DOHH2 (cell line): ENCODE data around the gene IAPP.

Experiments used
- H3F3A ChIP-seq: fragments of 200-600 bp; sonication (generic), shearing (Covaris generic); 2 replicates; pipeline ENCODE4 v1.6.0; 2016; ENCODE audit warnings: antibody characterized with exemption, mild to moderate bottlenecking; ENCODE audit not compliant: control insufficient read depth, insufficient read depth
- H3K27ac ChIP-seq: fragments of 200-600 bp; sonication (generic); 2 replicates; pipeline ENCODE4 v1.5.1; 2014; ENCODE audit warnings: low read depth, mild to moderate bottlenecking, low read length, moderate library complexity
- H3K27me3 ChIP-seq: fragments of 200-600 bp; sonication (generic); 2 replicates; pipeline ENCODE4 v1.6.1; 2014; ENCODE audit warnings: mild to moderate bottlenecking, low read length, mixed read lengths; ENCODE audit not compliant: control insufficient read depth
- H3K36me3 ChIP-seq: fragments of 200-600 bp; sonication (generic); 2 replicates; pipeline ENCODE4 v1.6.1; 2014; ENCODE audit warnings: mild to moderate bottlenecking, low read length, moderate library complexity, mixed read lengths; ENCODE audit not compliant: control insufficient read depth
- H3K4me1 ChIP-seq: fragments of 200-600 bp; sonication (generic); 2 replicates; pipeline ENCODE4 v1.6.1; 2014; ENCODE audit warnings: mild to moderate bottlenecking, low read length, mixed read lengths; ENCODE audit not compliant: control insufficient read depth
- H3K4me2 ChIP-seq: fragments of 200-600 bp; sonication (generic); 2 replicates; pipeline ENCODE4 v1.6.0; 2014; ENCODE audit warnings: mild to moderate bottlenecking, low read length, moderate library complexity
- H3K4me3 ChIP-seq: fragments of 200-600 bp; sonication (generic); 2 replicates; pipeline ENCODE4 v1.5.1; 2014; ENCODE audit warnings: mild to moderate bottlenecking, low read length, mixed read lengths
- H3K79me2 ChIP-seq: fragments of 200-600 bp; sonication (generic); 2 replicates; pipeline ENCODE4 v1.6.1; 2014; ENCODE audit warnings: mild to moderate bottlenecking, low read length, mixed read lengths; ENCODE audit not compliant: control insufficient read depth
- H3K9me2 ChIP-seq: fragments of 200-600 bp; sonication (generic); replicated peaks from 2 replicates; pipeline ENCODE4 v1.6.1; 2014; ENCODE audit warnings: mild to moderate bottlenecking, low read length, mixed read lengths; ENCODE audit not compliant: control insufficient read depth
- H3K9me3 ChIP-seq: fragments of 200-600 bp; sonication (generic); 2 replicates; pipeline ENCODE4 v1.6.1; 2014; ENCODE audit warnings: antibody characterized with exemption, low read length, mixed read lengths; ENCODE audit not compliant: control insufficient read depth, insufficient read depth
- H4K20me1 ChIP-seq: fragments of 200-600 bp; sonication (generic); 2 replicates; pipeline ENCODE4 v1.6.0; 2014; ENCODE audit warnings: low read depth, mild to moderate bottlenecking, antibody characterized with exemption, low read length, moderate library complexity; ENCODE audit not compliant: control insufficient read depth, insufficient read depth
- EZH2phosphoT487 ChIP-seq: fragments of 200-600 bp; sonication (generic); IDR thresholded peaks from 2 replicates; pipeline ENCODE4 v1.6.1; 2017; ENCODE audit warnings: borderline replicate concordance, mild to moderate bottlenecking, antibody characterized with exemption, low read length, moderate library complexity, mixed read lengths
- TF ChIP-seq, protein P1 (sequence below): fragments of 200-600 bp; sonication (generic); IDR thresholded peaks from one replicate; pipeline ENCODE4 v1.5.1; 2014; ENCODE audit warnings: antibody characterized with exemption, mild to moderate bottlenecking, low read depth, low read length; ENCODE audit not compliant: poor library complexity, severe bottlenecking

The IAPP gene

DNA sequence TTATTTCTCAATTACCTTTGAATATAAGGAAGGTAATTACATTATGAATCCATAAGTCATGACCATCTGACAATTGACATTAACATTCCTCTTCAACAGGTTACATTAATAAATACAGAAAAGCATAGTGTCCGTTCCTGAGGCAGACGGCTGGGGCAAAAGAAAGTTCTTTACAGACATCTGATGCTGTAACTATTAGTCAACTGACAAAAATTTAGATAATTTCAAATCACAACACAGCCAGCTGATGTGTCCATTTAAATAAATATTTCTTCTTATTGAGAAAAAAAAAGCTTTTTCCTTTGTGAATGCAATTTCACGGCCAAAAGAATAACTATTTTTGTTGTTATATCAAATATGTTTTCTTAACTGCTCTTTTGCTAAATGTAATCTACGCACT is 55.5 kb downstream of the IAPP start:
- Histone ChIP-seq H4K20me1 (no peaks in the 10 kb centered on the region), H3K4me1 (peaks cover 15% of the 10 kb centered on the region), H3K79me2 (no peaks in the 10 kb centered on the region), H3K27me3 (no peaks in the 10 kb centered on the region), H3K9me3 (no peaks in the 10 kb centered on the region), H3K4me3 (no peak overlapping the region), H3K9me2 (no peaks in the 10 kb centered on the region), H3K4me2 (no peak overlapping the region), H3K36me3 (no peaks in the 10 kb centered on the region), H3F3A (no peaks in the 10 kb centered on the region), H3K27ac (no peak overlapping the region)
- TF ChIP-seq, protein P1, sequence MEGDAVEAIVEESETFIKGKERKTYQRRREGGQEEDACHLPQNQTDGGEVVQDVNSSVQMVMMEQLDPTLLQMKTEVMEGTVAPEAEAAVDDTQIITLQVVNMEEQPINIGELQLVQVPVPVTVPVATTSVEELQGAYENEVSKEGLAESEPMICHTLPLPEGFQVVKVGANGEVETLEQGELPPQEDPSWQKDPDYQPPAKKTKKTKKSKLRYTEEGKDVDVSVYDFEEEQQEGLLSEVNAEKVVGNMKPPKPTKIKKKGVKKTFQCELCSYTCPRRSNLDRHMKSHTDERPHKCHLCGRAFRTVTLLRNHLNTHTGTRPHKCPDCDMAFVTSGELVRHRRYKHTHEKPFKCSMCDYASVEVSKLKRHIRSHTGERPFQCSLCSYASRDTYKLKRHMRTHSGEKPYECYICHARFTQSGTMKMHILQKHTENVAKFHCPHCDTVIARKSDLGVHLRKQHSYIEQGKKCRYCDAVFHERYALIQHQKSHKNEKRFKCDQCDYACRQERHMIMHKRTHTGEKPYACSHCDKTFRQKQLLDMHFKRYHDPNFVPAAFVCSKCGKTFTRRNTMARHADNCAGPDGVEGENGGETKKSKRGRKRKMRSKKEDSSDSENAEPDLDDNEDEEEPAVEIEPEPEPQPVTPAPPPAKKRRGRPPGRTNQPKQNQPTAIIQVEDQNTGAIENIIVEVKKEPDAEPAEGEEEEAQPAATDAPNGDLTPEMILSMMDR = no peak
- no peak for TF ChIP-seq EZH2phosphoT487
